ENCODE measurements around the gene ZSCAN5B.

DNA sequence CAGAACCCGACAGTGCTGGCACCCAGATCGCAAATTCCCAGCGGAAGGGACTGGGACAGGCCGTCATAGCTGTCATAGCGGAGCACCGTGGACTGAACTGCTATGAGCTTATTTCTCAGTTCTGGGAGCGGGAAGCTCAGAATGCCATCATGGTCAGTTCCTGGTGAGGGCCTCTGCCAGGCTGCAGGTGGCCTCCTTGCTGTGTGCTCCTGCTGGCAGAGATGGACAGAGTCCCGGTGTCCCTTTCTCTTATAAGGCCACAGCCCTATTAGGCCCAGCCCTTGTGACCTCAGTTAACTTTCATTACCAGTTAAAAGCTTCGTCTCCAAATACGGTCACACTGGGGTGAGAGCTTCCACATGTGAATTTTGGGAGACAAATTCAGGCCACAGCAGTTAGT, 51.9 kb downstream of the ZSCAN5B start:
- TF ChIP-seq, protein P1, sequence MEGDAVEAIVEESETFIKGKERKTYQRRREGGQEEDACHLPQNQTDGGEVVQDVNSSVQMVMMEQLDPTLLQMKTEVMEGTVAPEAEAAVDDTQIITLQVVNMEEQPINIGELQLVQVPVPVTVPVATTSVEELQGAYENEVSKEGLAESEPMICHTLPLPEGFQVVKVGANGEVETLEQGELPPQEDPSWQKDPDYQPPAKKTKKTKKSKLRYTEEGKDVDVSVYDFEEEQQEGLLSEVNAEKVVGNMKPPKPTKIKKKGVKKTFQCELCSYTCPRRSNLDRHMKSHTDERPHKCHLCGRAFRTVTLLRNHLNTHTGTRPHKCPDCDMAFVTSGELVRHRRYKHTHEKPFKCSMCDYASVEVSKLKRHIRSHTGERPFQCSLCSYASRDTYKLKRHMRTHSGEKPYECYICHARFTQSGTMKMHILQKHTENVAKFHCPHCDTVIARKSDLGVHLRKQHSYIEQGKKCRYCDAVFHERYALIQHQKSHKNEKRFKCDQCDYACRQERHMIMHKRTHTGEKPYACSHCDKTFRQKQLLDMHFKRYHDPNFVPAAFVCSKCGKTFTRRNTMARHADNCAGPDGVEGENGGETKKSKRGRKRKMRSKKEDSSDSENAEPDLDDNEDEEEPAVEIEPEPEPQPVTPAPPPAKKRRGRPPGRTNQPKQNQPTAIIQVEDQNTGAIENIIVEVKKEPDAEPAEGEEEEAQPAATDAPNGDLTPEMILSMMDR (IDR thresholded peaks at IDR 0.05): no peak
- TF ChIP-seq ZFX (IDR thresholded peaks at IDR 0.05; ENCODE audit: borderline replicate concordance): no peak

All from 22Rv1 (cell line).